VCaP (cell line): ENCODE measurements around the gene SLC15A5.
A peak's percentile ranks its signal among the peaks of the same experiment; 100 is the strongest.

Experiments
- H3K27ac ChIP-seq: fragments of 450-650 bp; 2 replicates; pipeline ENCODE4 v1.5.1; 2017
- TF ChIP-seq, protein P1 (sequence below): fragments of 450-650 bp; conservative IDR thresholded peaks from 2 replicates; pipeline ENCODE4 v1.5.1; 2017; ENCODE audit warnings: mild to moderate bottlenecking, moderate library complexity

Gene SLC15A5

DNA sequence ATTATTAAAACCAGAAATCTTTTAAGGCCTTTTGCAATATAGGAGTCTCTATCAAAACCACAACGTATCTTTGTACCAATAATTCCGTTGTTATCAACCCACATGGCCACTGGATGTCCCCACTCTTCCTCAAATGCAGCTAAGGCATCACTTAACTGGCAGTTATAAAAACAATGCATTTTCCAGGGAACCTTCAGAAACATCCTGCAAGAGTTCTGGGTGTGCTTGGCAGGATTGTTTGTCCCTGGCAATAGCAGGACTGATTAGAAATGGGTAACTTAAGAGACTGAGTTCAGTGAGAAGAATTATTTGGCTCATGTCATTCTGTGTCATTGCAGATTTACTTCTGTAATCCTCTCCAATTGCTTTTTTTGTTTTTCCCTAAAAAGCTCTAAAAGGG lies 112.0 kb downstream of the SLC15A5 start:
- TF ChIP-seq, protein P1, sequence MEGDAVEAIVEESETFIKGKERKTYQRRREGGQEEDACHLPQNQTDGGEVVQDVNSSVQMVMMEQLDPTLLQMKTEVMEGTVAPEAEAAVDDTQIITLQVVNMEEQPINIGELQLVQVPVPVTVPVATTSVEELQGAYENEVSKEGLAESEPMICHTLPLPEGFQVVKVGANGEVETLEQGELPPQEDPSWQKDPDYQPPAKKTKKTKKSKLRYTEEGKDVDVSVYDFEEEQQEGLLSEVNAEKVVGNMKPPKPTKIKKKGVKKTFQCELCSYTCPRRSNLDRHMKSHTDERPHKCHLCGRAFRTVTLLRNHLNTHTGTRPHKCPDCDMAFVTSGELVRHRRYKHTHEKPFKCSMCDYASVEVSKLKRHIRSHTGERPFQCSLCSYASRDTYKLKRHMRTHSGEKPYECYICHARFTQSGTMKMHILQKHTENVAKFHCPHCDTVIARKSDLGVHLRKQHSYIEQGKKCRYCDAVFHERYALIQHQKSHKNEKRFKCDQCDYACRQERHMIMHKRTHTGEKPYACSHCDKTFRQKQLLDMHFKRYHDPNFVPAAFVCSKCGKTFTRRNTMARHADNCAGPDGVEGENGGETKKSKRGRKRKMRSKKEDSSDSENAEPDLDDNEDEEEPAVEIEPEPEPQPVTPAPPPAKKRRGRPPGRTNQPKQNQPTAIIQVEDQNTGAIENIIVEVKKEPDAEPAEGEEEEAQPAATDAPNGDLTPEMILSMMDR: peak; percentile 83
- H3K27ac ChIP-seq: no peak overlapping the region

DNA sequence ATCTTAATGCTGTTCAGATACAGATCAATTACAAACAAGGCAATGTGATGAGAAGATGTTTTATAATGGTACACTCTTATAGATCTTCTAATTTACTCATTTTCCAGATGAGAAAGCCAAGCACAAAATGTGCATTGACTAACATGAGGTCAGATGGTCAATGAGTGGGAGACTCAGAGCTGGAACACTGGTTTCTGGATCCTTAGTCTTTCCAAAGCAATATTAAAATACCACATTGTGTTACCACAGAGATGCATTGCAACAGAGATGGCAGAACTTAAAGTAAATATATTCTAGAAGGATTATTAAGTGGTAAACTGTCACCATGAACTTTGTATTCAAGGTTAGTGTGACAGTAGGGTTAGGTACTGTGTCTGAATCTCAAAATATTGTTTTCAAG lies 113.6 kb downstream of the SLC15A5 start:
- TF ChIP-seq, protein P1: no peak
- H3K27ac ChIP-seq: no peak overlapping the region

DNA sequence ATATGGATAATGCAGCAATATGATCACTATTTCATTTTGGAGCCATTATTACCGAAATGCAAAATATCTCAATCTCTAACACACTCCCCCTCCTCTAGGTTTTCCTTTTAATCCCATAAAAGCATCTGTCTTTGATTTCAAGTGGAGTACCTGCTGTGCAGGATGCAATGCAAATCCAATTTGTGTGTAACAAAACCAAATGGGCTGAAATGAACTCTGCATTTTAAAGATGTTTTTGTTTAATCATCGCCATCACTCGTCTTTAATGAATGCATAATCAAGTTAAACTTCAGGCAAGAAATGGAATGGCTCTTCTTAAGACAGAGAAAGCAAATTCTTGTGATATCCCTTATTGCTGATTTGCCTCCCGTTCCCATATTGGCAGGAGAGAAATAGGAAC lies 114.3 kb downstream of the SLC15A5 start:
- no peak overlapping the region for H3K27ac ChIP-seq
- TF ChIP-seq, protein P1: no peak

DNA sequence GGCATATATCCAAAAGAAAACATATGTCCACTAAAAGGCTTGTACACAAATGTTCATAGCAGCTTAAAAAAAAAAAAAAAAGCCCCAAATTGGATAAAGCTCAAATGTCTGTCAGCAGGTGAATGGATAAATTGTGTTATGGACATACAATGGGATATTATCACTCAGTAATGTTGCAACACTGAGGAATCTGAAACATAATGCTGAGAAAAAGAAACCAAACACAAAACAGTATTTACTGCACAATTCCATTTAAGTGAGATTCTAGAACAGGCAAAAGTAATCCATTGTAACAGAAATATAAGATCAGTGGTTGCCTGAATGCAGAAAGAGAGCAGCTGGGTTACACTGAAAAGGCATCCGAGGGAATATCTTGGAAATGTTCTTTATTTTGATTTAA lies 117.9 kb downstream of the SLC15A5 start:
- H3K27ac ChIP-seq: no peak overlapping the region
- TF ChIP-seq, protein P1: no peak

DNA sequence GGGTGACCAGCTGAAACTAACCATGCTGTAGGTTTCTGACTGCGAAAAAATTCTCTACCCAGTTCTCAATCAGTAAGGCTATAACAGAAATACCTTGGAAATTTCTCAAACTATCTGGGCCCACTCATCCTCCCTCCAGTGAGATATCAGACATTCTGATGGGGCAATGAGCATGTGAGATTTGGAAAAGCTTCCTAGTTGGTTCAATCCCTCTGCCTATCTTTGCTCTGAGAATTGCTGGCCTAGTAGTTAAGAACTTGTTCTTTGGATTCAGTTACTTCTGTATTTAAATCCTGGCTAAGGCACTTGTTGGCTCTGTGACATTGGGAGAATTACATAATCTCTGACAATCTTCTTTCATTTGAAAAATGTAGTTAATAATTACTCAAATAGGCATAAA lies 119.4 kb downstream of the SLC15A5 start:
- TF ChIP-seq, protein P1: no peak
- no peak overlapping the region for H3K27ac ChIP-seq

DNA sequence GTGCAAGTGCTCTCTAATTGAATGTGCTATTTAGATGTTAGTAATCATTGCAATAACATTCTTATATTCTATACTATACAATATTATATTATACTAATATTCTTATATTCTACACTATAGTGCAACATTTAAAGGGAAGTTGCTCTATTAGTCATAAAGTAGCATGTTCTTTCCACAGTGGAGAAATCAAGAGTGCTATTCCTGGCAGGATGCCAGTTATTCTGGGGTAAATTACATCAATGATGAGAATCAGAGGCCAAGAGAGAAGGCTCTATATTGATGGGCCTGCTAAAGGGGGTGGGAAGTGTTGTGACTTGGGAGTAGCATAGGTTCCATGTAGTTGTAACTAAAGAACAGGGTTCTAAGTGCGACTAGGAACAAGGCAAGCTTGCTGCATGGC lies 121.5 kb downstream of the SLC15A5 start:
- TF ChIP-seq, protein P1: no peak

DNA sequence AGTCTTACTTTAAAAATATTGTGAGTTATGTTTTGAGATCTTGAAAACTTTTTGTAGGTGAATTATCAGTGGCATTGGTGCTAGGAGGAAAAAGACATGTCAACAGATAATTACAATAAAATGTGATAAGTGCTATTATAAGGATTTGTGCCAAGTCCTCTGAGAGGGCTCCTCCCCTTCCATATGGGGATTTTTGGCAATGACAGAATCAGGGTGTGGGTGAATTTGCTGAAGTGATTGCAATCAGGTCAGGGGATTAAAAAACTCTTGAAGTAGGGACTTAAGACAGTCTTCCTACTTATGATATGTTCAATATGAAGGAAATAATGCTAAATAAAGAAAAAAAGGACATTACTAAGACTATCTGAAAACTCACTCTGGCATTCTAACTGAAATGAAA lies 122.5 kb downstream of the SLC15A5 start:
- TF ChIP-seq, protein P1: no peak
- H3K27ac ChIP-seq: no peak overlapping the region

More for the DNA sequence above, 121.5 kb downstream of the SLC15A5 start:
- no peak overlapping the region for H3K27ac ChIP-seq
